ENCODE results near the gene FIGNL2. TPM values are rescaled to one million over a fixed set of nuclear protein-coding genes. Genes with fewer than 3 reads are reported as not detected.

The FIGNL2 gene
- total and polyA plus RNA-seq, 12 donors = 0.22 to 0.69 (median 0.39) TPM

GRCh38 chr12:51837286-51837685 is 11.2 kb downstream of the FIGNL2 start:
- TF ChIP-seq, protein P1, sequence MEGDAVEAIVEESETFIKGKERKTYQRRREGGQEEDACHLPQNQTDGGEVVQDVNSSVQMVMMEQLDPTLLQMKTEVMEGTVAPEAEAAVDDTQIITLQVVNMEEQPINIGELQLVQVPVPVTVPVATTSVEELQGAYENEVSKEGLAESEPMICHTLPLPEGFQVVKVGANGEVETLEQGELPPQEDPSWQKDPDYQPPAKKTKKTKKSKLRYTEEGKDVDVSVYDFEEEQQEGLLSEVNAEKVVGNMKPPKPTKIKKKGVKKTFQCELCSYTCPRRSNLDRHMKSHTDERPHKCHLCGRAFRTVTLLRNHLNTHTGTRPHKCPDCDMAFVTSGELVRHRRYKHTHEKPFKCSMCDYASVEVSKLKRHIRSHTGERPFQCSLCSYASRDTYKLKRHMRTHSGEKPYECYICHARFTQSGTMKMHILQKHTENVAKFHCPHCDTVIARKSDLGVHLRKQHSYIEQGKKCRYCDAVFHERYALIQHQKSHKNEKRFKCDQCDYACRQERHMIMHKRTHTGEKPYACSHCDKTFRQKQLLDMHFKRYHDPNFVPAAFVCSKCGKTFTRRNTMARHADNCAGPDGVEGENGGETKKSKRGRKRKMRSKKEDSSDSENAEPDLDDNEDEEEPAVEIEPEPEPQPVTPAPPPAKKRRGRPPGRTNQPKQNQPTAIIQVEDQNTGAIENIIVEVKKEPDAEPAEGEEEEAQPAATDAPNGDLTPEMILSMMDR (IDR thresholded peaks at IDR 0.05) = no peak
- no peak overlapping the region for H3K4me3 ChIP-seq
- intact Hi-C loops (cut with DNase I) = no loop called here
- H3K4me1 ChIP-seq = peaks cover 5 to 50% (median 20%) of the 10 kb centered on the region in 9 donors
- DNase-seq (no peak), ATAC-seq (no peak)
- no peaks in the 10 kb centered on the region for H3K9me3 ChIP-seq
- no peaks in the 10 kb centered on the region for H3K36me3 ChIP-seq
- WGBS, 2 donors = 67 to 73% methylated on average over 7 of the region's 7 CpGs
- H3K27ac ChIP-seq = no peak overlapping the region
- H3K27me3 ChIP-seq = peaks cover 0 to 34% (median 8%) of the 10 kb centered on the region in 7 donors

GRCh38 chr12:51836827-51837173 is 11.7 kb downstream of the FIGNL2 start:
- no peak overlapping the region for H3K27ac ChIP-seq
- H3K27me3 ChIP-seq = peaks cover 0 to 34% (median 11%) of the 10 kb centered on the region in 7 donors
- peaks cover 5 to 54% (median 20%) of the 10 kb centered on the region in 9 donors for H3K4me1 ChIP-seq
- ATAC-seq (no peak), DNase-seq (no peak)
- intact Hi-C loops (cut with DNase I) = no loop called here
- H3K9me3 ChIP-seq = no peaks in the 10 kb centered on the region
- TF ChIP-seq, protein P1 (IDR thresholded peaks at IDR 0.05) = no peak
- no peaks in the 10 kb centered on the region for H3K36me3 ChIP-seq
- no peak overlapping the region for H3K4me3 ChIP-seq
- WGBS, 2 donors = 86 to 89% methylated on average over 6 of the region's 6 CpGs

DNA sequence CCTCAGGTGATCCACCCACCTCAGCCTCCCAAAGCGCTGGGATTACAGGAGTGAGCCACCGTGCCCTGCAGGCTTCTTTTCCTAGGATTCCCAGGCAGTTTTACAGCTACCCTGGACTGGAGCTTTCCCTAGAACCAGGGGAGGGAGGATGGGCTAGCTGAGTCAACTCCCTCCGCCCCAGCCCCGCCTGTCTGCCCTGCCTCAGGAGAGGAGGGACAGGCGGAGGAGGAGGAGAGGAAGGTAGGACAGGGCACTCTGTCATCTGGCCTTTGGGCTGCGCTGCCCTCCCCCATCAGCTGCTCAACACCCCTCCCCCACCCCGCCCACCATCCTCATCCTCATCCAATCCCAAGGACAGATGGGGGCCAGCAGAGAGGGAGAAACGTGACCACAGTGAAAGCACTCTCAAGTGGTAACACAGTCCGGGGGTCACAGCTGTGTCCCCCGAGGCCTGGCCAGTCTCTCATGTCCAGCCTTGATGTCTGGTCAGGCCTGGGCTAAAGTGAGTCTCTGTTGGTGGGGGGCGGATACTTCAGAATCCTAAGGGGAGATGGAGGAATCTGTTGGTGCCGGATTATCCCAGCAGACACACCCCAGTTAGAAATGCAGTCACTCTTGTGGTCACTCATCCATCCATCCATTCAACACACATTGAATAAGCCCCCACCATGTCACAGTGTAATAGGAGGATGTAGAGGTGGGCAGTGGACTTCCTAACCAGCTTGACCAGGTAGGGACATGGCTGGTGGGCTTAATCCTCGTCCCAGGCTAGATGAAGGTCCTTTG is 12.3 kb downstream of the FIGNL2 start:
- TF ChIP-seq, protein P1 (IDR thresholded peaks at IDR 0.05) = no peak
- intact Hi-C loops (cut with DNase I) = no loop called here
- WGBS, 2 donors = 71 to 73% methylated on average over 13 of the region's 13 CpGs
- H3K4me3 ChIP-seq = no peak overlapping the region
- H3K27ac ChIP-seq = no peak overlapping the region
- H3K36me3 ChIP-seq = no peaks in the 10 kb centered on the region
- H3K27me3 ChIP-seq = peaks cover 0 to 33% (median 13%) of the 10 kb centered on the region in 7 donors
- H3K9me3 ChIP-seq = no peaks in the 10 kb centered on the region
- no peak for ATAC-seq
- peaks cover 5 to 55% (median 20%) of the 10 kb centered on the region in 9 donors for H3K4me1 ChIP-seq
- no peak for DNase-seq

DNA sequence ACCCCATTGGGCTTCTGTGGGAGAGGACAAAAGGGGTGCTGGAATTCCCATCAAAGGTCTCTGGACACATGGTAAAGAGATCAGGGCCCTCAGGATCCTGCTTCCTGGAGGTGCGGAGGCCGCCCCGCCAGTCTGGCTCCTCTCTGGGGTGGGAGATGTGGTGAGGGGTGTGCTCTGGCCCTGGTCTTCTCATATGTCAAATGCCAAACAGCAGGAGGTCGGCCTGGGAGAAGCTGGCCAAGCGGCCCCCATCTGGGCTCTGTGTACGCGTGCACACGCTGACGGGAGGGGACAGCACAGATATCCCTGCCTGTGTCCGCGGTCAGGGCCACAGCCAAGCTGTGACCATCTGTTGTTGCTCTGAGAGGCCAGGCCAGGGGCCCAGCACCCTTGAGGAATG is 14.1 kb downstream of the FIGNL2 start:
- peaks cover 5 to 46% (median 15%) of the 10 kb centered on the region in 9 donors for H3K4me1 ChIP-seq
- no peaks in the 10 kb centered on the region for H3K36me3 ChIP-seq
- intact Hi-C loops (cut with DNase I) = loop anchor here in 1 of 10 donors (5.0 kb wide), 1 partner anchor 38 kb away; no protein-coding TSS in a partner anchor
- H3K4me3 ChIP-seq = no peak overlapping the region
- TF ChIP-seq, protein P1 (IDR thresholded peaks at IDR 0.05) = no peak
- peak in 5 of 8 donors; percentile 28 to 61 (median 41) for ATAC-seq
- H3K27me3 ChIP-seq = peaks cover 0 to 39% (median 13%) of the 10 kb centered on the region in 7 donors
- no peak overlapping the region for H3K27ac ChIP-seq
- 41 to 59% methylated on average over 11 of the region's 11 CpGs for WGBS, 2 donors
- DNase-seq = no peak
- no peaks in the 10 kb centered on the region for H3K9me3 ChIP-seq

Measured in heart right ventricle (tissue), 16 donors.